Gastroesophageal sphincter (tissue), 4 donors: ENCODE results near the gene CAMK1D. TPM values are rescaled to one million over a fixed set of nuclear protein-coding genes. Genes with fewer than 3 reads are reported as not detected.

ENCODE experiments used
- ATAC-seq: fragments of 150-250 bp; one replicate; pipeline ENCODE4 v1.9.1; 2016; ENCODE audit warnings: mild to moderate bottlenecking, moderate library complexity
- H3K27ac ChIP-seq, 4 donors: fragments of 200-600 bp; sonication (generic) in 3 of 4; 1 replicate in 3 of 4; 2 replicates in 1 of 4; pipeline ENCODE4 v1.5.1; 2016 to 2019
- H3K27me3 ChIP-seq: fragments of 200-600 bp; sonication (generic); one replicate; pipeline ENCODE4 v1.5.1; 2019
- H3K36me3 ChIP-seq, 2 donors: fragments of 200-600 bp; sonication (generic); one replicate each; pipeline ENCODE4 v1.5.1; 2019; ENCODE audit warnings: control low read depth in 1 of 2
- H3K4me1 ChIP-seq, 3 donors: fragments of 200-600 bp; sonication (generic); 1 replicate in 2 of 3; 2 replicates in 1 of 3; pipeline ENCODE4 v1.5.1; 2016 to 2019; ENCODE audit warnings: control low read depth in 2 of 3
- H3K4me3 ChIP-seq, 2 donors: fragments of 200-600 bp; sonication (generic); one replicate each; pipeline ENCODE4 v1.5.1; 2019; ENCODE audit warnings: mild to moderate bottlenecking in 1 of 2, moderate library complexity in 1 of 2
- H3K9me3 ChIP-seq, 3 donors: fragments of 200-600 bp; sonication (generic); one replicate each; pipeline ENCODE4 v1.5.1; 2017 to 2019; ENCODE audit warnings: control low read depth in 2 of 3
- EP300 ChIP-seq: sonication (generic); formaldehyde crosslinking; IDR thresholded peaks from one replicate; pipeline ENCODE4 v1.6.1; 2017; ENCODE audit warnings: antibody characterized with exemption, mild to moderate bottlenecking
- POLR2A ChIP-seq, 2 donors: fragments of 450-650 bp; IDR thresholded peaks; one replicate each; pipeline ENCODE4 v1.6.1; 2017; ENCODE audit warnings: antibody characterized with exemption in 2 of 2, mild to moderate bottlenecking in 2 of 2, moderate library complexity in 1 of 2
- POLR2AphosphoS5 ChIP-seq: sonication (generic); formaldehyde crosslinking; IDR thresholded peaks from one replicate; pipeline ENCODE4 v1.6.1; 2017; ENCODE audit warnings: antibody characterized with exemption
- WGBS, 2 donors: methylation state at CpG; one replicate each; pipeline ENCODE4 v1.1.5; 2018; ENCODE audit warnings: low coverage in 1 of 2; 5-methylcytosine and 5-hydroxymethylcytosine counted together
- total RNA-seq, 4 donors: library from RNA; depleted of rRNA; stranded (reverse); fragments of >200 nt; gene quantifications; one replicate each; pipeline ENCODE4 v1.1.0, GENCODE V29; 2016
- TF ChIP-seq, protein P1 (sequence below), 4 experiments: fragments of 200-600 bp in 2 of 4; fragments of 450-650 bp in 2 of 4; sonication (generic) in 1 of 4; IDR thresholded peaks; one replicate each; pipeline ENCODE4 v1.5.1; 2017 to 2019; ENCODE audit warnings: antibody characterized with exemption in 4 of 4, mild to moderate bottlenecking in 2 of 4, moderate library complexity in 2 of 4

The CAMK1D gene
- total RNA-seq, 4 donors from 2014 or later: 11.6 to 18.3 (median 15.3) TPM

DNA sequence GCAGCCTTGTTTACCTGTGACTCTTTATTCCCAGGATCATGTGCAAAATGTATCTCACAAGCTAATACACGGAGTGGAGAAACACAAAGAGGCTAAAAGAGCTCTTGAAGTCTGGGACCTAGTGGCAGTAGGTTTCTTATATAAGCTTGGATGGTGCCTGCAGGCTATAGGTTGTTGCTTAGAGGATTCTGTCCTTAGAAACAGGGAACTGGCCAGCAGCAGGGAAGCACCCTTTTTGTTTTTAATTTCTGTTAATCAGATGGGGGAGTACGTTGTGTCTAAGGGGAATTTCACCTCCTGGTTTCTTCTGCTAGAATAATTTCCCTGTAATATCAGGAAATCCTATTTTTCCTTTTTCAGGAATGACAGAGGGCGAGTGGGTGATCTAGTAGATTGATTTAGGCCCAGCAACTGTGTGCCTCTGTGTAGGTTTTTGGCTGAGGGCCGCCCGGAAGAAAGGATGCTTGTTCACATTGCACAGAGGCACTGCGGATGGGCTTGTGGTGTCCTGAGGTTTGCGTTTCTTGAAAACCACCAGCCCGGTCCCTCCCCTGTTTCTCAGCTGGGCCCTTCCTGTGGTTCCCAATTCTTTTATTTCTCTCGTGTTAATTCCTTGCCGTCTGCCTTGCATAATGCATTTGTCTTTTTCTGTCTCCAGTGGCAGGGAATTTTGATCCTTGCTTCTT, 158.0 kb downstream of the CAMK1D start:
- H3K27ac ChIP-seq: no peak overlapping the region
- ATAC-seq: no peak
- H3K9me3 ChIP-seq: no peaks in the 10 kb centered on the region
- H3K4me1 ChIP-seq: peaks cover 0 to 14% (median 0%) of the 10 kb centered on the region in 3 donors
- no peaks in the 10 kb centered on the region for H3K27me3 ChIP-seq
- H3K36me3 ChIP-seq: no peaks in the 10 kb centered on the region
- 70 to 81% methylated on average over 5 to 10 of the region's 10 CpGs for WGBS, 2 donors
- TF ChIP-seq EP300 (no peak), POLR2A (IDR thresholded peaks at IDR 0.05) (no peak), POLR2AphosphoS5 (no peak)
- TF ChIP-seq, protein P1, sequence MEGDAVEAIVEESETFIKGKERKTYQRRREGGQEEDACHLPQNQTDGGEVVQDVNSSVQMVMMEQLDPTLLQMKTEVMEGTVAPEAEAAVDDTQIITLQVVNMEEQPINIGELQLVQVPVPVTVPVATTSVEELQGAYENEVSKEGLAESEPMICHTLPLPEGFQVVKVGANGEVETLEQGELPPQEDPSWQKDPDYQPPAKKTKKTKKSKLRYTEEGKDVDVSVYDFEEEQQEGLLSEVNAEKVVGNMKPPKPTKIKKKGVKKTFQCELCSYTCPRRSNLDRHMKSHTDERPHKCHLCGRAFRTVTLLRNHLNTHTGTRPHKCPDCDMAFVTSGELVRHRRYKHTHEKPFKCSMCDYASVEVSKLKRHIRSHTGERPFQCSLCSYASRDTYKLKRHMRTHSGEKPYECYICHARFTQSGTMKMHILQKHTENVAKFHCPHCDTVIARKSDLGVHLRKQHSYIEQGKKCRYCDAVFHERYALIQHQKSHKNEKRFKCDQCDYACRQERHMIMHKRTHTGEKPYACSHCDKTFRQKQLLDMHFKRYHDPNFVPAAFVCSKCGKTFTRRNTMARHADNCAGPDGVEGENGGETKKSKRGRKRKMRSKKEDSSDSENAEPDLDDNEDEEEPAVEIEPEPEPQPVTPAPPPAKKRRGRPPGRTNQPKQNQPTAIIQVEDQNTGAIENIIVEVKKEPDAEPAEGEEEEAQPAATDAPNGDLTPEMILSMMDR (IDR thresholded peaks at IDR 0.05): no peak
- no peak overlapping the region for H3K4me3 ChIP-seq

DNA sequence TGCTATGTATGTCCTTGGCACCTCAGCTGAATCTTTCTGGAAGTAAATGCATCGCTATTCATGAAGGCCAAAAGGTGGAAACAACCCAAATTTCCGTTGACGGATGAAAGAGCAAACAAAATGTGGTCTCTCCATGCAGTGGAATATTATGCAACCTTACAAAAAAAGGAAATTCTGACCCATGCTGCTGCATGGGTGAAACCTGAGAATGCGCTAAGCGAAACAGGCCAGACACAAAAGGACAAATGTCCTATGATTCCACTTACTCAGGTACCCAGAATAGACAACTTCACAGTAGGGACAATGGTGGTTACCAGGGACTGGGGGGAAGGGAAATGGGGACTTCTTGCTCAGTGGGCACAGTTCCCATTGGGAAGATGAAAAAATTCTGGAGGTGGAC, 158.8 kb downstream of the CAMK1D start:
- 93 to 94% methylated on average over 3 to 5 of the region's 5 CpGs for WGBS, 2 donors
- H3K27ac ChIP-seq: no peak overlapping the region
- ATAC-seq: no peak
- no peak overlapping the region for H3K4me3 ChIP-seq
- H3K36me3 ChIP-seq: no peaks in the 10 kb centered on the region
- H3K9me3 ChIP-seq: no peaks in the 10 kb centered on the region
- H3K4me1 ChIP-seq: peaks cover 0 to 20% (median 0%) of the 10 kb centered on the region in 3 donors
- H3K27me3 ChIP-seq: no peaks in the 10 kb centered on the region
- no peak for TF ChIP-seq EP300
- TF ChIP-seq POLR2A (IDR thresholded peaks at IDR 0.05): no peak
- TF ChIP-seq POLR2AphosphoS5: no peak
- TF ChIP-seq, protein P1 (IDR thresholded peaks at IDR 0.05): no peak

DNA sequence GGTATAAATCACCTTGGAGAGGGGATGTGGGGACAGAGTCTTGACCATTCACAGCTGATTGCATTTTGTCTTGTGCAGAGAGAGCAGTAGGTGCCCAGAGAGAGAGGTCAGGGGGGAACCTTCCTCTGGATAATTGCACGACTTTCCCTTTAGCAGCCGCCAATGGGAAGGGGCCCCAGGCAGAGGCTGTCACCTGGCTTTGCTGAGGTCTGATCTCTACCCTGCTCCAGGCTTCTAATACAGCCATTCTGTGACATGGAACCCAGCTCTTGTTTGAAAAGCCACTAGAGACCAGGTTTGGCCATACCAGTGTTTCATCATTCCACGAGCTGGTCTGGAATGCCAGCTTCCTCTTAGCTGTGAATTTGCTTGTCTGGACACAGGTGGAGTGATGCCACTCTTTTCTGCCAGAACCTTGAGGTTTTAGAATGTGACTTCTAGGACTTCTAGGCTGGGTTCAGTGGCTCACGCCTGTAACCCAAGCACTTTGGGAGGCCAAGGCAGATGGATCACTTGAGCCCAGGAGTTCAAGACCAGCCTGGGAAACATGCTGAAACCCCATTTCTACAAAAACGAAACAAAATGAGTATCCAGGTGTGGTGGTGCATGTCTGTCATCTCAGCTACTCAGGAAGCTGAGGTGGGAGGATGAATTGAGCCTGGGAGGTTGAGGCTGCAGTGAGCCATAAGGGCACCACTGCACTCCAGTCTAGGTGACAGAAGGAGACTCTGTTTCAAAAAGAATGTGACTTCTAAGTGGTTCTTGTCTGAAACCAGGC, 159.9 kb downstream of the CAMK1D start:
- no peak overlapping the region for H3K4me3 ChIP-seq
- TF ChIP-seq POLR2A (IDR thresholded peaks at IDR 0.05) (no peak), POLR2AphosphoS5 (no peak), EP300 (no peak)
- TF ChIP-seq, protein P1 (IDR thresholded peaks at IDR 0.05): no peak
- no peaks in the 10 kb centered on the region for H3K36me3 ChIP-seq
- 50 to 100% methylated on average over 1 of the region's 5 CpGs for whole genome bisulfite sequencing, 2 donors
- H3K27ac ChIP-seq: no peak overlapping the region
- H3K9me3 ChIP-seq: no peaks in the 10 kb centered on the region
- peaks cover 0 to 20% (median 0%) of the 10 kb centered on the region in 3 donors for H3K4me1 ChIP-seq
- ATAC-seq: no peak
- H3K27me3 ChIP-seq: no peaks in the 10 kb centered on the region

DNA sequence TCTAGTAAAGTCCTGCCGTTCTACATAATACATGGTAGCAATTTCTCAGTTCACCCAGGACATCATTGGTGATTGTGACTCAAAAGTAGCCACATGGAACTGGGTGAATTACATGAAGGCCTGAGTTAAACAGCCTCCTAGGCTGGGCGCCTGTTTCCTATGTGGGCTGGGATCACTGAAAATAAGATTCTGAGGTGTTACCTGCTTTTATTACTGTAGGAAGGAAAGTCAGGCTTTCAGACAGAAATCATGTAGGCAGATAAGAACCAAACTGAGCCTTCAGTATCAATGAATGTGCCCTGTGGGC, 160.4 kb downstream of the CAMK1D start:
- peaks cover 0 to 20% (median 0%) of the 10 kb centered on the region in 3 donors for H3K4me1 ChIP-seq
- TF ChIP-seq POLR2A (IDR thresholded peaks at IDR 0.05) (no peak), EP300 (no peak), POLR2AphosphoS5 (no peak)
- TF ChIP-seq, protein P1 (IDR thresholded peaks at IDR 0.05): no peak
- 80% methylated on average over 2 of the region's 2 CpGs; no CpG with 5 or more reads in 1 of the 2 donors for WGBS, 2 donors

More for the DNA sequence above, 160.4 kb downstream of the CAMK1D start:
- Histone ChIP-seq H3K36me3 (no peaks in the 10 kb centered on the region), H3K4me3 (no peak overlapping the region), H3K27me3 (no peaks in the 10 kb centered on the region), H3K9me3 (no peaks in the 10 kb centered on the region), H3K27ac (no peak overlapping the region)
- no peak for ATAC-seq
